ENCODE results near the gene SDCCAG8.

DNA sequence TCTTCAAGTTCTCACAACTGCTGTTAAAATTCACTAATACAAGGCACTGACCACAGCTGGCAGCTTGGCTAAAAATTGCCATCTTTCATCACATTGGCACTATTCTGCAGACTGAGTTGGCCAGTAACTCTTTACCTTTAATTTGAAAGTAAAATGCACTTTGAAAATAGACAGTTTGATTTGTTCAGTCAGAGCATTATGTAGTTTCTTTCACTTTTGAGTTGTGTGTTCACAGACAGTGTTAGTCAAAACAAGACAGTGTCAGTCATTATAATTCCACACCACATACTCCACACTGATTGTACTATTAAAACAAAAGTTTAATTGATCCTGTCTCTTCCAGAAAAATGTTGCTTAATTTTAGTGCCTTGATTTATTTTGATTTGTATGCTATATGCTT lies 160.7 kb downstream of the SDCCAG8 start:
- TF ChIP-seq POLR2A (IDR thresholded peaks at IDR 0.05), result no peak
- TF ChIP-seq, protein P1, sequence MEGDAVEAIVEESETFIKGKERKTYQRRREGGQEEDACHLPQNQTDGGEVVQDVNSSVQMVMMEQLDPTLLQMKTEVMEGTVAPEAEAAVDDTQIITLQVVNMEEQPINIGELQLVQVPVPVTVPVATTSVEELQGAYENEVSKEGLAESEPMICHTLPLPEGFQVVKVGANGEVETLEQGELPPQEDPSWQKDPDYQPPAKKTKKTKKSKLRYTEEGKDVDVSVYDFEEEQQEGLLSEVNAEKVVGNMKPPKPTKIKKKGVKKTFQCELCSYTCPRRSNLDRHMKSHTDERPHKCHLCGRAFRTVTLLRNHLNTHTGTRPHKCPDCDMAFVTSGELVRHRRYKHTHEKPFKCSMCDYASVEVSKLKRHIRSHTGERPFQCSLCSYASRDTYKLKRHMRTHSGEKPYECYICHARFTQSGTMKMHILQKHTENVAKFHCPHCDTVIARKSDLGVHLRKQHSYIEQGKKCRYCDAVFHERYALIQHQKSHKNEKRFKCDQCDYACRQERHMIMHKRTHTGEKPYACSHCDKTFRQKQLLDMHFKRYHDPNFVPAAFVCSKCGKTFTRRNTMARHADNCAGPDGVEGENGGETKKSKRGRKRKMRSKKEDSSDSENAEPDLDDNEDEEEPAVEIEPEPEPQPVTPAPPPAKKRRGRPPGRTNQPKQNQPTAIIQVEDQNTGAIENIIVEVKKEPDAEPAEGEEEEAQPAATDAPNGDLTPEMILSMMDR (IDR thresholded peaks at IDR 0.05), result no peak
